Fibroblast of skin of left quadriceps (primary cell): ENCODE measurements around the gene FBLN5.

Experiments
- DNase-seq, 2 experiments: peaks; one replicate each; pipeline ENCODE4 v3.0.0-alpha.2; 2013; ENCODE audit warnings: low read depth in 2 of 2

The FBLN5 gene

GRCh38 chr14:91945751-91946621, 1.5 kb downstream of the FBLN5 start:
- DNase-seq = no peak

- DNase-seq = no peak
These were observed 4.5 kb downstream of the FBLN5 start for GRCh38 chr14:91942946-91943345.

GRCh38 chr14:91942128-91942527, 5.4 kb downstream of the FBLN5 start:
- DNase-seq = no peak

GRCh38 chr14:91940209-91940608, 7.3 kb downstream of the FBLN5 start:
- no peak for DNase-seq

GRCh38 chr14:91935586-91935985, 11.9 kb downstream of the FBLN5 start:
- no peak for DNase-seq

- no peak for DNase-seq
These were observed 12.8 kb downstream of the FBLN5 start for GRCh38 chr14:91934554-91935285.

GRCh38 chr14:91931478-91932088, 15.9 kb downstream of the FBLN5 start:
- DNase-seq = no peak

- DNase-seq = no peak
These were observed 17.8 kb downstream of the FBLN5 start for GRCh38 chr14:91929700-91930099.

GRCh38 chr14:91927800-91928199, 19.7 kb downstream of the FBLN5 start:
- no peak for DNase-seq

GRCh38 chr14:91927191-91927590, 20.3 kb downstream of the FBLN5 start:
- no peak for DNase-seq

- no peak for DNase-seq
These were observed 21.2 kb downstream of the FBLN5 start for GRCh38 chr14:91926131-91926890.

GRCh38 chr14:91925727-91926121, 21.8 kb downstream of the FBLN5 start:
- no peak for DNase-seq

- DNase-seq = peak; percentile 71 to 77
These were observed 22.3 kb downstream of the FBLN5 start for GRCh38 chr14:91925001-91925726.

GRCh38 chr14:91920526-91920925, 27.0 kb downstream of the FBLN5 start:
- no peak for DNase-seq

- no peak for DNase-seq
These were observed 27.7 kb downstream of the FBLN5 start for GRCh38 chr14:91919814-91920213.

- no peak for DNase-seq
These were observed 29.2 kb downstream of the FBLN5 start for GRCh38 chr14:91918186-91918883.

- no peak for DNase-seq
These were observed 35.5 kb downstream of the FBLN5 start for GRCh38 chr14:91912035-91912434.

- no peak for DNase-seq
These were observed 35.9 kb downstream of the FBLN5 start for GRCh38 chr14:91911474-91912032.

- DNase-seq = no peak
These were observed 37.3 kb downstream of the FBLN5 start for GRCh38 chr14:91910196-91910595.

GRCh38 chr14:91906374-91906773, 41.1 kb downstream of the FBLN5 start:
- no peak for DNase-seq
